ENCODE data around the gene SLC7A11.

The SLC7A11 gene

DNA sequence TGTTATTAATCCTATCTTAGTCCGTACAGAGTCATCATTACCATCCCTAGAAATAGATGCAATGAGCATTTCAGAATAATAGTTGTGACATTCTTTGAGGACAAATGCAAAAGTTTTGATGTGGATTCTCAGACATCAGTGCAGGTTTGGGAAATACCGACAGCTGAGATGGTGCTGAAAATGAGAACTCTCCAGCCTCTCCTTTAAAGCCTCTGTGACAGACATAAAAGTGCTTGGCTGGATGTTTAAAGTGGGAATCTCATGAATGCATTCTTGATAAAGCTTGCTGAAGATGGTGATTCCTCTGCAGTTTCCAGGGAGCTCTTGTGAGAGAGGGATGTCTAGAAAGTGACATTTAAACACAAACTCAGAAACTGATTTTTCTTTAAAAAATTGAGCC is 35.0 kb upstream of the SLC7A11 start:
- H3K14ac ChIP-seq (ENCODE audit: low read length), result no peak overlapping the region
- H2AK5ac ChIP-seq (ENCODE audit: low read length), result no peak overlapping the region
- H3K36me3 ChIP-seq (ENCODE audit: control insufficient read depth in 1 of 2, insufficient read depth in 2 of 2, low read length in 2 of 2), result no peaks in the 10 kb centered on the region
- H2AFZ ChIP-seq (ENCODE audit: insufficient read depth, low read length, poor library complexity), result no peak overlapping the region
- H3K9me3 ChIP-seq (ENCODE audit: insufficient read depth, low read depth, low read length), result no peaks in the 10 kb centered on the region
- no peak overlapping the region for H3K18ac ChIP-seq (ENCODE audit: low read length)
- H3K79me2 ChIP-seq (ENCODE audit: control insufficient read depth, insufficient read depth, low read length, poor library complexity), result no peaks in the 10 kb centered on the region
- H4K91ac ChIP-seq (ENCODE audit: low read depth, low read length), result no peak overlapping the region
- H4K12ac ChIP-seq (ENCODE audit: low read depth, low read length), result no peak overlapping the region
- peaks cover 0 to 1% of the 10 kb centered on the region in 2 experiments for H3K4me1 ChIP-seq (ENCODE audit: control insufficient read depth in 1 of 2, insufficient read depth in 2 of 2, low read length in 2 of 2)
- H2BK120ac ChIP-seq (ENCODE audit: insufficient read depth, low read length, poor library complexity), result no peak overlapping the region
- no peak overlapping the region for H3K23ac ChIP-seq (ENCODE audit: low read length)
- no peak overlapping the region for H3K27ac ChIP-seq (ENCODE audit: low read depth, low read length)
- H3K4me3 ChIP-seq (ENCODE audit: low read depth, low read length), result no peak overlapping the region
- H3K4me2 ChIP-seq (ENCODE audit: low read length), result no peak overlapping the region
- no CpG with 5 or more reads among the region's 2 CpGs for WGBS (ENCODE audit: extremely low coverage, insufficient coverage, insufficient read length)
- DNase-seq, result no peak
- no peak overlapping the region for H3K9ac ChIP-seq (ENCODE audit: low read length)
- H3K79me1 ChIP-seq (ENCODE audit: low read length), result no peaks in the 10 kb centered on the region
- H4K8ac ChIP-seq (ENCODE audit: low read depth, low read length), result no peak overlapping the region
- H2BK5ac ChIP-seq (ENCODE audit: low read depth, low read length, poor library complexity), result no peak overlapping the region
- no peaks in the 10 kb centered on the region for H3K27me3 ChIP-seq (ENCODE audit: insufficient read depth, low read length)
- H3K4ac ChIP-seq (ENCODE audit: low read depth, low read length), result no peak overlapping the region
- H2BK12ac ChIP-seq (ENCODE audit: low read length), result no peak overlapping the region

DNA sequence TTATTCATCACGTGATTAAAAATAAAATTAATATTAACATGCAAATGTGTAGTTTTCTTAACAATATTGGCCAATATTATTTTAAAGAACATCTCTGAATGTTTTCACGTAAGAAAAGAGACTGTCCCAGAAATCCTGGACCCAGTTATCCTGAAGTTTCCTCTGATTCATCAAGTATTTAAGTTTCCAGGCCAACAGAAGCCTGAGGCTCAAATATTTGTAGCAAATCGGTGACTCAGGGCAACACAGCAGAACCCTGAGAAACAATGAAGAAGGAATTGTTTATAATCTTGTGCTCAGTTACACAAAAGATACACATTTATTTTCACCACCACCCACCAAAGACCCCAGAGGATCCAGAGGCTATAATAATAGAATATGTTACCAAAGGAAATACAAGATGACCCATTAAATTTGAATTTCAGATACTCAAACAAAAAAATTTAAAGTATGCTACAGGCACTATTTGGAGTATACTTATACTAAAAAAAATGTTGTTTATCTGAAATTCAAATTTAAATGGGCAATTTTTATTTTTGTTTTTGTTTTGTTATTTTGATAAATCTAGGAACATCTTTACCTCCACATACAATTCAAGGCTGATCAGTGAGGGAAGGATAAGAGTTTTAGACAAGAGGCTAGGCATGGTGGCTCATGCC is 33.9 kb upstream of the SLC7A11 start:
- Histone ChIP-seq H2BK5ac (ENCODE audit: low read depth, low read length, poor library complexity) (no peak overlapping the region), H3K4ac (ENCODE audit: low read depth, low read length) (no peak overlapping the region), H3K27ac (ENCODE audit: low read depth, low read length) (no peak overlapping the region), H3K79me1 (ENCODE audit: low read length) (no peaks in the 10 kb centered on the region), H2AFZ (ENCODE audit: insufficient read depth, low read length, poor library complexity) (no peak overlapping the region), H3K9me3 (ENCODE audit: insufficient read depth, low read depth, low read length) (no peaks in the 10 kb centered on the region), H3K79me2 (ENCODE audit: control insufficient read depth, insufficient read depth, low read length, poor library complexity) (no peaks in the 10 kb centered on the region), H3K23ac (ENCODE audit: low read length) (no peak overlapping the region), H4K91ac (ENCODE audit: low read depth, low read length) (peak overlapping the region; percentile 28), H2BK120ac (ENCODE audit: insufficient read depth, low read length, poor library complexity) (peak overlapping the region; percentile 68), H3K36me3 (ENCODE audit: control insufficient read depth in 1 of 2, insufficient read depth in 2 of 2, low read length in 2 of 2) (no peaks in the 10 kb centered on the region), H3K18ac (ENCODE audit: low read length) (no peak overlapping the region), H2AK5ac (ENCODE audit: low read length) (no peak overlapping the region), H3K27me3 (ENCODE audit: insufficient read depth, low read length) (no peaks in the 10 kb centered on the region), H3K14ac (ENCODE audit: low read length) (no peak overlapping the region), H3K4me1 (ENCODE audit: control insufficient read depth in 1 of 2, insufficient read depth in 2 of 2, low read length in 2 of 2) (peaks cover 0 to 1% of the 10 kb centered on the region in 2 experiments), H3K4me3 (ENCODE audit: low read depth, low read length) (no peak overlapping the region), H4K8ac (ENCODE audit: low read depth, low read length) (no peak overlapping the region), H4K12ac (ENCODE audit: low read depth, low read length) (no peak overlapping the region), H3K9ac (ENCODE audit: low read length) (no peak overlapping the region), H3K4me2 (ENCODE audit: low read length) (no peak overlapping the region), H2BK12ac (ENCODE audit: low read length) (no peak overlapping the region)
- no CpG with 5 or more reads among the region's 3 CpGs for WGBS (ENCODE audit: extremely low coverage, insufficient coverage, insufficient read length)
- DNase-seq, result peak; percentile 72 to 87

DNA sequence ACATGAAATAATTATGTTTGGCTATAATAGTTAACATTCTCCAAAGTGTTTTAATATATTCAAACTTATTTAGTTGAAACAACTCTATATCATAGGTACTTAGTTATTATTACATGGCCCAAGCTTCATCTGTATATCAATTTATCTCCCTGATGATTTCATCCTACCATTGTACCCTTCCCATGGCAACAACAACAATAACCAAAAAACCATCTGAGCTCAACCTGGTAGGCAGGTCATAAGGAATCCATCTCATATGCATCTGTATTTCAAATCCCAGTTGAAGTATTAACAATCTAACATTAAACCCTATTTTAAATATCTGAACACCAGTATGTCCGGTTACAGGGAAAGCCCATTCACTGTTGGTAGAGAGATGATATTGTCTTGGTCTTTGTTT is 33.1 kb upstream of the SLC7A11 start:
- no peak overlapping the region for H3K4me2 ChIP-seq (ENCODE audit: low read length)
- peaks cover 0 to 1% of the 10 kb centered on the region in 2 experiments for H3K4me1 ChIP-seq (ENCODE audit: control insufficient read depth in 1 of 2, insufficient read depth in 2 of 2, low read length in 2 of 2)
- H4K8ac ChIP-seq (ENCODE audit: low read depth, low read length), result no peak overlapping the region
- no peak overlapping the region for H2BK120ac ChIP-seq (ENCODE audit: insufficient read depth, low read length, poor library complexity)
- H4K91ac ChIP-seq (ENCODE audit: low read depth, low read length), result no peak overlapping the region
- H3K14ac ChIP-seq (ENCODE audit: low read length), result no peak overlapping the region
- H3K79me2 ChIP-seq (ENCODE audit: control insufficient read depth, insufficient read depth, low read length, poor library complexity), result no peaks in the 10 kb centered on the region
- H3K79me1 ChIP-seq (ENCODE audit: low read length), result no peaks in the 10 kb centered on the region
- no peak overlapping the region for H3K4ac ChIP-seq (ENCODE audit: low read depth, low read length)
- no peak overlapping the region for H3K27ac ChIP-seq (ENCODE audit: low read depth, low read length)
- no peak for DNase-seq
- no peaks in the 10 kb centered on the region for H3K9me3 ChIP-seq (ENCODE audit: insufficient read depth, low read depth, low read length)
- no peaks in the 10 kb centered on the region for H3K36me3 ChIP-seq (ENCODE audit: control insufficient read depth in 1 of 2, insufficient read depth in 2 of 2, low read length in 2 of 2)
- no peak overlapping the region for H2BK12ac ChIP-seq (ENCODE audit: low read length)
- H2AK5ac ChIP-seq (ENCODE audit: low read length), result no peak overlapping the region
- no peak overlapping the region for H3K9ac ChIP-seq (ENCODE audit: low read length)
- no peaks in the 10 kb centered on the region for H3K27me3 ChIP-seq (ENCODE audit: insufficient read depth, low read length)
- no CpG with 5 or more reads among the region's 1 CpG for WGBS (ENCODE audit: extremely low coverage, insufficient coverage, insufficient read length)
- no peak overlapping the region for H4K12ac ChIP-seq (ENCODE audit: low read depth, low read length)
- H3K23ac ChIP-seq (ENCODE audit: low read length), result no peak overlapping the region
- H2AFZ ChIP-seq (ENCODE audit: insufficient read depth, low read length, poor library complexity), result no peak overlapping the region
- no peak overlapping the region for H2BK5ac ChIP-seq (ENCODE audit: low read depth, low read length, poor library complexity)
- no peak overlapping the region for H3K4me3 ChIP-seq (ENCODE audit: low read depth, low read length)
- no peak overlapping the region for H3K18ac ChIP-seq (ENCODE audit: low read length)

GRCh38 chr4:138269175-138269574 is 27.0 kb upstream of the SLC7A11 start:
- H3K27me3 ChIP-seq (ENCODE audit: insufficient read depth, low read length), result no peaks in the 10 kb centered on the region
- H4K91ac ChIP-seq (ENCODE audit: low read depth, low read length), result no peak overlapping the region
- no peak overlapping the region for H2BK12ac ChIP-seq (ENCODE audit: low read length)
- no peak overlapping the region for H3K14ac ChIP-seq (ENCODE audit: low read length)
- H3K4me1 ChIP-seq (ENCODE audit: control insufficient read depth in 1 of 2, insufficient read depth in 2 of 2, low read length in 2 of 2), result no peaks in the 10 kb centered on the region
- no peak for DNase-seq
- H3K4me2 ChIP-seq (ENCODE audit: low read length), result no peak overlapping the region
- H4K8ac ChIP-seq (ENCODE audit: low read depth, low read length), result no peak overlapping the region
- H2BK120ac ChIP-seq (ENCODE audit: insufficient read depth, low read length, poor library complexity), result no peak overlapping the region
- no peak overlapping the region for H3K23ac ChIP-seq (ENCODE audit: low read length)
- H3K27ac ChIP-seq (ENCODE audit: low read depth, low read length), result no peak overlapping the region
- no peak overlapping the region for H3K4ac ChIP-seq (ENCODE audit: low read depth, low read length)
- H2AK5ac ChIP-seq (ENCODE audit: low read length), result no peak overlapping the region
- no peak overlapping the region for H4K12ac ChIP-seq (ENCODE audit: low read depth, low read length)
- no peak overlapping the region for H2AFZ ChIP-seq (ENCODE audit: insufficient read depth, low read length, poor library complexity)
- H3K79me1 ChIP-seq (ENCODE audit: low read length), result no peaks in the 10 kb centered on the region
- no peak overlapping the region for H2BK5ac ChIP-seq (ENCODE audit: low read depth, low read length, poor library complexity)
- H3K4me3 ChIP-seq (ENCODE audit: low read depth, low read length), result no peak overlapping the region
- H3K79me2 ChIP-seq (ENCODE audit: control insufficient read depth, insufficient read depth, low read length, poor library complexity), result no peaks in the 10 kb centered on the region
- no peak overlapping the region for H3K9ac ChIP-seq (ENCODE audit: low read length)
- H3K9me3 ChIP-seq (ENCODE audit: insufficient read depth, low read depth, low read length), result no peaks in the 10 kb centered on the region
- H3K36me3 ChIP-seq (ENCODE audit: control insufficient read depth in 1 of 2, insufficient read depth in 2 of 2, low read length in 2 of 2), result no peaks in the 10 kb centered on the region
- no peak overlapping the region for H3K18ac ChIP-seq (ENCODE audit: low read length)
